Measurements from ENCODE around the gene CSH2.
A peak's percentile ranks its signal among the peaks of the same experiment; 100 is the strongest.

CSH2 gene

GRCh38 chr17:63831505-63831904 lies 42.0 kb downstream of the CSH2 start:
- TF ChIP-seq, protein P1, sequence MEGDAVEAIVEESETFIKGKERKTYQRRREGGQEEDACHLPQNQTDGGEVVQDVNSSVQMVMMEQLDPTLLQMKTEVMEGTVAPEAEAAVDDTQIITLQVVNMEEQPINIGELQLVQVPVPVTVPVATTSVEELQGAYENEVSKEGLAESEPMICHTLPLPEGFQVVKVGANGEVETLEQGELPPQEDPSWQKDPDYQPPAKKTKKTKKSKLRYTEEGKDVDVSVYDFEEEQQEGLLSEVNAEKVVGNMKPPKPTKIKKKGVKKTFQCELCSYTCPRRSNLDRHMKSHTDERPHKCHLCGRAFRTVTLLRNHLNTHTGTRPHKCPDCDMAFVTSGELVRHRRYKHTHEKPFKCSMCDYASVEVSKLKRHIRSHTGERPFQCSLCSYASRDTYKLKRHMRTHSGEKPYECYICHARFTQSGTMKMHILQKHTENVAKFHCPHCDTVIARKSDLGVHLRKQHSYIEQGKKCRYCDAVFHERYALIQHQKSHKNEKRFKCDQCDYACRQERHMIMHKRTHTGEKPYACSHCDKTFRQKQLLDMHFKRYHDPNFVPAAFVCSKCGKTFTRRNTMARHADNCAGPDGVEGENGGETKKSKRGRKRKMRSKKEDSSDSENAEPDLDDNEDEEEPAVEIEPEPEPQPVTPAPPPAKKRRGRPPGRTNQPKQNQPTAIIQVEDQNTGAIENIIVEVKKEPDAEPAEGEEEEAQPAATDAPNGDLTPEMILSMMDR (IDR thresholded peaks at IDR 0.05) = no peak
- TF ChIP-seq ZFX (IDR thresholded peaks at IDR 0.05; ENCODE audit: borderline replicate concordance) = no peak
- peak overlapping the region; percentile 58 for H3K27ac ChIP-seq

DNA sequence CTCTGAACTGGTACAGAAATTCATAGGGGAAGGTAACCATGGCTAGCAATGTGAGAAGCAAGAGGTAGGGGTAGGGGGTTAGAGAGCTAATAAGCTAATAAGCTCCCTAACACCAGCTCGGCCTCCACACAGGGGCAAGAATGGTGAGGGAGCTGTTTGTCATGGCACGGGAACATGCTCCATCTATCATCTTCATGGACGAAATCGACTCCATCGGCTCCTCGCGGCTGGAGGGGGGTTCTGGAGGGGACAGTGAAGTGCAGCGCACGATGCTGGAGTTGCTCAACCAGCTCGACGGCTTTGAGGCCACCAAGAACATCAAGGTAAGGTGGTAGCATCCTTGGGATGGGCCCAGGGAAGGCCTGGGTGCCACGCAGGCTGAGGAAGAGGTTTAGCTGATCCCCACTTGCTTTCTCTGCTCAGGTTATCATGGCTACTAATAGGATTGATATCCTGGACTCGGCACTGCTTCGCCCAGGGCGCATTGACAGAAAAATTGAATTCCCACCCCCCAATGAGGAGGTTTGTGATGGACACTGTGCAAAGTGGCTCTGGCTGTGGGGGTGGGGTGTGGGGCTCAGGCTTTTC lies 42.5 kb downstream of the CSH2 start:
- no peak for TF ChIP-seq ZFX (IDR thresholded peaks at IDR 0.05; ENCODE audit: borderline replicate concordance)
- TF ChIP-seq, protein P1 (IDR thresholded peaks at IDR 0.05) = no peak
- peak overlapping the region; percentile 58 for H3K27ac ChIP-seq

- no peak for TF ChIP-seq ZFX (IDR thresholded peaks at IDR 0.05; ENCODE audit: borderline replicate concordance)
- TF ChIP-seq, protein P1 (IDR thresholded peaks at IDR 0.05) = no peak
- H3K27ac ChIP-seq = peak overlapping the region; percentile 89; the same call in 1 of the 2 replicates
These were observed 43.2 kb downstream of the CSH2 start for GRCh38 chr17:63830278-63830677.

DNA sequence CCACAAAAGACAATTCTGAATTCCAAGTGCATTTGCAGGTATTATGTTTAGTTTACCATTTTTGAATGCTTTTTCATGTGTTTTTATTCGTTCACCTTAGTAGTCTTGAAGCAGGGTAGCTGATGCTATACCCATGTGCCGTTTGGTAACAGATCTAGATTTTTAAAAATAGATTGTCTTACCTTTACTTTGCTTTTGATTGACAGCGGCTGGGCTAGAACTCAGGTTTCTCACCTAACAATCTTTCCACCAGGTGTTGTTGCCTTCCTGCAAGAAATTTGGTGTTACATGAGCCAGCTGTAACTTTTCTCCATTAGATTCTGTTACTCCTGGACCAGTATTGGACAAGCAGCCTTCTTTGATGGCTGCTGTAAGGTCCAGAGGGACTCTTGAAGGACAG lies 44.5 kb downstream of the CSH2 start:
- no peak for TF ChIP-seq ZFX (IDR thresholded peaks at IDR 0.05; ENCODE audit: borderline replicate concordance)
- TF ChIP-seq, protein P1 (IDR thresholded peaks at IDR 0.05) = no peak
- peak overlapping the region; percentile 89; the same call in 1 of the 2 replicates for H3K27ac ChIP-seq

DNA sequence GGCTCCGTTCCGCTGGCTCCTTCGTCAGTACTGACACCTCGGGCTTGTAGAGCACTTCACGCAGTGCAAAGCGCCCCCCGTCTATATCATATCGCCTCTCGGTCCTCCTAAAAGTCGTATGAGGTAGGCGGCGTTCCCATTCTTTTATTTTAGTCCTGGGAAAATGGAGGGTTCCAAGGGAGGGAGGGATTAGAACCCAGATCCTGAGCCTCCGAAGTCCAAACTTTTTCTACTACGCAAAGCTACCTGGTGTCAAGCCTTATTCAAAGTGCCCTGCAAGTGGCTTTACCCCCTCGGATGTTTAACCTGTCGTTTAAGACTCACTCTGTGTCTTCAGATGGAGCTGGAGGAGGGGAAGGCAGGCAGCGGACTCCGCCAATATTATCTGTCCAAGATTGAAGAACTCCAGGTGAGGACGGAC lies 45.7 kb downstream of the CSH2 start:
- TF ChIP-seq, protein P1 (IDR thresholded peaks at IDR 0.05) = peak; percentile 30
- no peak for TF ChIP-seq ZFX (IDR thresholded peaks at IDR 0.05; ENCODE audit: borderline replicate concordance)
- peak overlapping the region; percentile 89 for H3K27ac ChIP-seq

DNA sequence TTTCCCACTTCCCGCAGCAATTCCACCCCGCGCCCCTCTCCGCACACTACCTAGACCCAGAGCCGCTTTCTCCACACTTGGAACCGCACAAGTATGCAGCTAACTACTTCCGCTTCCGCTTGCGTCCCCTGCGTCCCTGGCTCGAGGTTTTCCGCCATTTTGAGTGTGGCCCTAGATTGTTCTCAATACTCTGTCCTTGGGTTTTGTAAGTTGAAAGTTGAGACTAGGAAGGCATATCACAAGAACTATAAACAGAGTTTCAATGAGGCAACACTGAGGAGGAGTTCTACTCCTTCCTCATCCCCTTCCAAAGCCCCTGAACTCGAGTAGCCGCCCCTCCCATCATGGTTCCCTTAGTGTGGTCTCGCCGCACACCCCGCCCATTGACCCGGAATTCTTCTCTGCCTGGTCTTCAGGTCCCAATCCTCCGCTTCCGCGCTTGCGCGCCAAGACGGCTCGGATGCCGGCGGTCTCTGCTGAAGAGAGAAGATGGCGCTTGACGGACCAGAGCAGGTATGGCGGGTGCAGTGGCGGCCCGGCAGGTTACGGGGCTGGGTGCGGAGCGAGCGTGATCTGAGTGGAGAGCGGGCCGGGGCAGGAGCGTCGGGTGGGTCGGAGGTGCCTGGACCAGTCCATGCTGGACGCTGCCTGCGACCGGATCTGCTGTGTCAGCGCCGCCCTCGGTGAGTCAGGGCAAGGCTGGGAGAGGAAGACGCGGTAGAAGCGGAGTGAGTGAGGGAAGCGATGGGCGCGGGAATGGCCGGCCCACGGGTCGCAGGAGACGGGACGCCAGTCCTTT lies 46.3 kb downstream of the CSH2 start, which contains the start of the genes FTSJ3 and PSMC5:
FTSJ3 (minus strand) TSS at position 662 of the 799 bp plus-strand sequence. CDS start 761 bp downstream, outside the sequence.
PSMC5 (plus strand) TSS at position 430 of the 799 bp plus-strand sequence; CDS start at position 490, 60 bp downstream.
- peak within 1 kb of the TSS; percentile 89 for H3K27ac ChIP-seq
- TF ChIP-seq ZFX (IDR thresholded peaks at IDR 0.05; ENCODE audit: borderline replicate concordance) = no peak
- TF ChIP-seq, protein P1 (IDR thresholded peaks at IDR 0.05) = peak; percentile 68
